Stimulated activated CD8-positive, alpha-beta memory T cell treated with anti-CD3 and anti-CD28 coated beads, Interleukin-4, amount 100 ng/mL, for 48 hours (primary cell): ENCODE measurements around the gene CCDC157.

Experiments used
- DNase-seq: peaks from one replicate; pipeline ENCODE4 v3.0.0-alpha.2; 2020

Gene CCDC157

DNA sequence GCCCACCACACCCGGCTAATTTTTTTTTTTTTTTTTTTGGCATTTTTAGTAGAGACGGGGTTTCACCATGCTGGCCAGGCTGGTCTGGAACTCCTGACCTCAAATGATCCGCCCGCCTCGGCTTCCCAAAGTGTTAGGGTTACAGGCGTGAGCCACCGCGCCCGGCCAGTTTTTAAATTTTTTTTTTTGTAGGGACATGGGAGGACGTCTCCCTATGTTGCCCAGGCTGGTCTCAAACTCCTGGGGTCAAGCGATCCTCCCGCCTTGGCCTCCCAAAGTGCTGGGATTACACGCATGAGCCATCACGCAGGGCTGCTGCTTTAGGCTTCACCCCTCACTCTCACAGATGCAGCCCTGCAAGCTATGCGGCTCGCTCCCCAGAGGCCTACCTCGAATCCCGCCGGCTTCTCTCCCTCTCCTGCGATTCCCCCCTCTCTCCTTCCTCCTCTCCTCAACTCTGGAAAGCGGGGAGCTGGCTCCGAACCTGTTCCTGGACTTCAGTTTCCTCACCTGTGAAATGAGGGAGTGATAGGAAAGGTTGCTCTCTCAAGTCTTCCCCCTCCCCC, 926 bp downstream of the CCDC157 start:
- no peak for DNase-seq

DNA sequence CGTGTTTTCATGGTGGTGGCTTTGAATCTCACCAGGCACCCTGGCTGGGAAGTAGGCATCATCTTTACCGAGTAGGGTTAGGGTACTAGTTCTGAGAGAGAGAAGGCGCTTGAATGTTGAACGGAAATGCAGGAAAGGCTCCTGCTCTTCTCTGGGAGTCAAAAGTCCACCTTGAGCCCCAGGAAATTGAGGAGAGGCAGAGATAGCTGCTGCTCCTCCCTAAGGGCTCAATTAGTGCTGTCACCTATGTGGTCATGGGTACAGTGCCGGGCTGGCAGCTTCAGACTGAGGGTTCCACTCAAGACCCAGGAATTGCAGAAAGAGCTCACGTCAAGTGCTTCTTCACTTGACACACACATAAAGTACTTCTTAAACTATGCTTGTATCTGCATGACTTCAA, 1.7 kb downstream of the CCDC157 start:
- no peak for DNase-seq

DNA sequence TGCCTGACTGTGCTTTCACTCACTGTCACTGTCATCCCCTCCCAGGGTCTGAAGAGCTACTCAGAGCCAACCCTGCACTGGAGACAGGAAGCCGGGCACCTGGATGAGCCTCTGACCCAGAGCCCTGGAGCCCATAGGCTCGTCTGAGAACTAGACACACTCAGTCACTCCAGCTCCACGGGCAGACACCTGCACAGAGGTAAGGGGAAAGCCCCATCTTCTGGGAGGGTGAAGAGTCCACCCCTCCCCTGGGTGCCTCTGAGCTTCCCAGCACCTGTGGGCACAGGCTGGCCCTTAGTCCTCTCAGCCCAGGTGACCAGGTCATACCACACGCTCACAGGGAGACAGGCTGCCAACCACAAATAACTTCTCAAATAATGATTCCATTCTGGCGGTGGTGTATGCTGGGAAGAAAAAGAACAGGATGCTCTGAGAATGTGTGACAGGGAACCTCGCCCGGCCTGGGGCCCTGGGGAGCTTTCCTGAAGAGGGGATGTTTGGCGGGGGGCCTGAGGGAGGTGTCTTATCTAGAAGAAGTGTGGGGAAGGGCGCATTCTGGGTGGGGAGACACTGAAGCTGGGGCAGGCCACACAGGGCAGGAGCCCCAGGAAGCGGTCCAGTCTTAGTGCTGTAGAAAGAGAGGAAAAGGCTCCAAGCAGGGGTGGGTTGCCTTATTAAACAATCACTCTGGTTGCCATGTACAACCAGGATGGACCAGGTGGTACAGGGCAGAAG, 5.3 kb downstream of the CCDC157 start:
- DNase-seq = no peak

GRCh38 chr22:30362651-30363281, 6.0 kb downstream of the CCDC157 start:
- no peak for DNase-seq

- DNase-seq = no peak
Observed at GRCh38 chr22:30365891-30366290, 9.1 kb downstream of the CCDC157 start.

GRCh38 chr22:30368420-30368819, 11.6 kb downstream of the CCDC157 start:
- no peak for DNase-seq

DNA sequence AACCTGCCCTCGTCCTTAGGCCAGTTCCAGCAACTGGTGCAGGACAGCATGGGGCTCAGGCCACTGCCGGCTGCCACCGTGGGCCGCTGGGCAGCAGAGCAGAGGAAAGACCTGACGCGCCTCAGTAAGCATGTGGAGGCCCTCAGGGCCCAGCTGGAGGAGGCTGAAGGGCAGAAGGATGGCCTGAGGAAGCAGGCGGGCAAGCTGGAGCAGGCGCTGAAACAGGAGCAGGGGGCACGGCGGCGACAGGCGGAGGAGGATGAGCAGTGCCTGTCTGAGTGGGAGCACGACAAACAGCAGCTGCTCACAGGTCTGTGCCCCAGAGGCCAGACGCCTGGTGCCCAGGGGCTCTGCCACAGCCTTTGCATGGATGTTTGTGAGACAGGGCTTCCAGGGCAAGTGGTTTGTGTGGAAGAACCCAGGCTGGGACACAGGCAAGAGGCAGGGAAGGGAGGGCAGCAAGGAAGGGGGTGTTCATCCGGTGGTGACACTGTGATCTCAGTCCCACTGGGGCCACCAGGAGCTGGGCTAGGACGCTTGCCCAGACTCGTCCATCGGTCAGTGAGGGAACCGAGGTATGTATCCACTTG, 13.9 kb downstream of the CCDC157 start:
- no peak for DNase-seq

DNA sequence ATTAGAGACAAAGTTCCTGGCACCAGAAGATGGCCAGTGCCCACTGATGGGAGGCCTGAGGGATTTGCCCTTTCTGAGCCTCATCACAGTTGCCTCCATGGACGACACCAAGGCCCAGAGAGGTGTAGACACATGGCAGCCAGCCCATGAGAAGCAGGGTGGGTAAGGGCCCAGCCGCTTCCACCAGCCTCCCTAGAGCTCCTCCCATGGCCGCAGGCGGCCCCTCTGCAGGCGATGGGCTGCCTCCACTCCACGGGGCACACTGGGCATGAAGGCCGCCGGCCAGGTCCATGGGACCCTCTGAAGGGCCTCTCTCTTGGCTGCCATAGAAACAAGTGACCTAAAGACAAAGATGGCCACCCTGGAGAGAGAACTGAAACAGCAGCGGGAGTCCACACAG, 14.5 kb downstream of the CCDC157 start:
- DNase-seq = no peak

DNA sequence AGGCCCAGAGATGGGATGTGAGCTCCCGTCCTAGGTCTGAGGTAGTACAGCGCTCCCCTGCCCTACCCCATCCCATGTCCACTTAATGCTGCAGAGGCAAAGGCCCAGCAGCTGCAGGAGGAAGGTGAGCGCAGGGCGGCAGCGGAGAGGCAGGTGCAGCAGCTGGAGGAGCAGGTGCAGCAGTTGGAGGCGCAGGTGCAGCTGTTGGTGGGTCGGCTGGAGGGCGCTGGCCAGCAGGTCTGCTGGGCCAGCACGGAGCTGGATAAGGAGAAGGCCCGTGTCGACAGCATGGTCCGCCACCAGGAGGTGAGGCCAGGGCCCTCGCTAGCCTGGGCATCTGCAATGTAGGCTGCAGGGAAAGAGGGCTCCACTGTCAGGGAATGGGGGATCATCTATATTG, 15.2 kb downstream of the CCDC157 start:
- DNase-seq = no peak

- DNase-seq = no peak
Observed at GRCh38 chr22:30372915-30373314, 16.1 kb downstream of the CCDC157 start.

DNA sequence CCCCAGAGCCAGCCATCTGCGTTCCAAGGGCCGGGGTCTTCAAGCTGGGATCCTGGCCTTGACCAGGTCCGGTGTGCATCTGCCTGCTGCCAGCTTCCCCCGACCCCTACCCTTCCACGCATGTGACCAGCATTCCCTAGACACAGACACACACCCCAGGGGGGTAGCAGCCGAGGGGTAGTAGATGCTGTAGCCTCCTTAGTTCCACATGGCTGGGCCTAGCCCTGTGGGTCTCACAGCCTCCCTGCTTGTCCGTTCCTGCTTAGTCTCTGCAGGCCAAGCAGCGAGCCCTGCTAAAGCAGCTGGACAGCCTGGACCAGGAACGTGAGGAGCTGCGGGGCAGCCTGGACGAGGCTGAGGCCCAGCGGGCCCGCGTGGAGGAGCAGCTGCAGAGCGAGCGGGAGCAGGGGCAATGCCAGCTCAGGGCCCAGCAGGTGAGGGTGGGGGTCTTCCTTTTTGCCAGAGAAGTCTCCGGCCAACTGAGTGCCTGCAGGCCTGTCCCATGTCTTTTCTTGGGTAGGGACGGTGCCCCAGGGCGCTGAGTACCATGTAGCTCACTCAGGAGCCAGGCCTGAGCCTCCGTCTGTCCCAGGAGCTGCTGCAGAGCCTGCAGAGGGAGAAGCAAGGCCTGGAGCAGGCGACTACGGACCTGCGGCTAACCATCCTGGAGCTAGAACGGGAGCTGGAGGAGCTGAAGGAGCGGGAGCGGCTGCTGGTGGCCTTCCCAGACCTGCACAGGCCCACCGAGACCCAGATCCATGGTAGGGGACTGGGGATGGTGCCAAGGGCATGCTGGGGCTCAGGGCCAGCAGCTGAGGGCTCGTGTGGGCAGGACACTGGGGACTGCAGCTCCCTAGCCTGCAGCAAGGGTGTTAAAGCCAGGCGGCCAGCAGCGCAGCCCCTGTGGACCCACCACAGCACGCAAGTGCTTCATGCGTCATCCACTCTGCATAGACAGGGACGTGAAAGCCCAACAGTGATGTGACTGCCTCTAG, 16.8 kb downstream of the CCDC157 start:
- no peak for DNase-seq

DNA sequence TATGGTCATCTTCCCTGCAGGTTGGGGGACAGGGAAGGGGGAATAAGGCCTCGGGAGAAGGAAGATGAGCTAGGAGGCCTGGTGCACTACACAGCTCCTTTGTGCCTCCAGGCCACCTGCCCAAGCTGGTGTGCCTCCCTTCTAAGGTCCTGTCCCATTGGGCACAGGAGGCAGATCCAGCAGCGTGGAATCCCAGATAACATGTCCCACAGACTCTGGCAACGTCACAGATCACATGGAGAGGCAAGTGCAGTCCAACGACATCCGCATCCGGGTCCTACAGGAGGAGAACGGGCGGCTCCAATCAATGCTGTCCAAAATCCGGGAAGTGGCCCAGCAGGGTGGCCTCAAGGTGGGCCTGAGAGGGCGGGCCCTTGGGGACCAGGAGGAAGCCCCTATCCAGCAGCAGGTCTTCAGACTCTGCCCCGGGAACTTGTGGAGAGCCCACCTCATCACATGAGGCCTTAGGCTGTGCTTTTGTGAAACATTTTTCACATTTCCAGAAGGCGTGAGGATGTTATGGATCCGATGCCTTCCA, 18.6 kb downstream of the CCDC157 start:
- DNase-seq = no peak

DNA sequence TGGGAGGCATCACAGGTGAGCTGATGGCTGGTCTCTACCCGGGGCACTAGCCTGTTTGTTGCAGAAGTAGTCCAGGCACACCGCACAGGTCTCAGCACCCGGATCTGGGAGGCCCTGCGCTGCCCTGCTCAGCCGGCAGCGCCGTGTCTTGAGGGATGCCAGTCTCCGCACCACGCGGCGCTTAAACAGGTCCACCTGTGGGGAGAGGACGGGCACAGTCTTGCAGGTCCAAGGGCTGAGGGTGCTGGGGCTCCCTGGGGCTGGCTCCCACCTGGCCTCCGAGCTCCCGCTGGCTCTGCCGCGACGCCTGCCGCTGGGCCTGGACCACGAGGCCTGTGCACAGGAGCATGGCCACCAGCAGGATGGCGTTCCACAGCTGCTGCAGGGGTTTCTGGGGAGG, 23.2 kb downstream of the CCDC157 start:
- DNase-seq = no peak

- peak; percentile 60 for DNase-seq
Observed at GRCh38 chr22:30381264-30381663, 24.5 kb downstream of the CCDC157 start.

DNA sequence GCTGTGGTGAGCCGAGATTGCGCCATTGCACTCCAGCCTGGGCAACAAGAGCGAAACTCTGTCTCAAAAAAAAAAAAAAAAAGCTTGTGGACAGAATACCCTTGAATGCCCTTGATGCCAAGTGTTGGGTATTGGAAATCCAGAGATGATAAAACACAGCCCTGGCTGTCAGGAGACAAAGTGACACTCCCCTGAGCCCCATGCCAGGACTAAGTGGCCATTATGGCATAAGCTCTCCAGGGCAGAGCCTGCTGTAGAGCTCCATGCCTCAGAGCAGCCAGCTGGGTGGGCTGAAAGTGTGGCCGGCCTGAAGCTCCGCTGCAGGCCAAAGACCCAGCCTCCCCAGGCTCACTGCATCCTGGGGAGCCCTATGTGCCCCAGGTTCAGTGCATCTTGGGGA, 25.5 kb downstream of the CCDC157 start:
- no peak for DNase-seq

DNA sequence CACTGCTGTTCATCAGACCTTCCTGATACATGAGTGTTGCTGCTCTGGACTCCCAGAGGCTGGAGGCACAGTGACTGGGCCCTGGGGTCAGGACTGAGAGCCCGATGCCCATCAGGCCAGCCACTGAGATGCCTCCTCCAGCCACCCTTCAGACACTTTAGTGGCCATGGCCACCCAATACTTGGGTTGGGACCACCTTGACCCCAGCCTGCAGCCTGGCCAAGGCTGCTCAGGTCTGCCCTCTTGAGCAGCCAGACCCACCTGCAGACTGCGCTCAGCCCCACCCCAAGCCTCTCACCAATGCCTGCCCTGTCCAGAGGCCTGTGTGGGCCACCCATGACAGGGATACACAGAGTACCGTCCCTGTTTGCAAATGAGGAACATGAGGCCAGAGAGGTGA, 26.3 kb downstream of the CCDC157 start:
- no peak for DNase-seq

DNA sequence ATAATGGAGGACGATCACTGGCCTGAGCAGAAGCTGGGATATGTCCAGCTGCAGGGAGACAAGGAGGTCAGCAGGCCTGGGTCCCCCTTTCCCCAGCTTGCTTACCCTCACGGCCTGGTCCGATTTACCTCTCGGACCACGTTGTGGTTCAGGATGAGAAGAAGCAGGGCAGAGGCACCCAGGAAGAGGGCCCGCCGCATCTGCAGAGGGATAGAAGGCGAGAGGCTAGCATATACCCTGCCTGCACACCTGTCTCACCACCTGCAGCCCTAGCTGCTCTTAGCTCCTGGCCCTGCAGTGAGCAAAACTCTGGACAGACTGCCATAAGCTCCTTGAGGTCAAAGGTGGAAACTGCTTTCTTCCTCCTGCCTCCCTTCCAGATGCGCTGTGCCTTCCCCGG, 29.1 kb downstream of the CCDC157 start:
- DNase-seq = no peak

GRCh38 chr22:30386608-30386959, 29.8 kb downstream of the CCDC157 start:
- DNase-seq = no peak

DNA sequence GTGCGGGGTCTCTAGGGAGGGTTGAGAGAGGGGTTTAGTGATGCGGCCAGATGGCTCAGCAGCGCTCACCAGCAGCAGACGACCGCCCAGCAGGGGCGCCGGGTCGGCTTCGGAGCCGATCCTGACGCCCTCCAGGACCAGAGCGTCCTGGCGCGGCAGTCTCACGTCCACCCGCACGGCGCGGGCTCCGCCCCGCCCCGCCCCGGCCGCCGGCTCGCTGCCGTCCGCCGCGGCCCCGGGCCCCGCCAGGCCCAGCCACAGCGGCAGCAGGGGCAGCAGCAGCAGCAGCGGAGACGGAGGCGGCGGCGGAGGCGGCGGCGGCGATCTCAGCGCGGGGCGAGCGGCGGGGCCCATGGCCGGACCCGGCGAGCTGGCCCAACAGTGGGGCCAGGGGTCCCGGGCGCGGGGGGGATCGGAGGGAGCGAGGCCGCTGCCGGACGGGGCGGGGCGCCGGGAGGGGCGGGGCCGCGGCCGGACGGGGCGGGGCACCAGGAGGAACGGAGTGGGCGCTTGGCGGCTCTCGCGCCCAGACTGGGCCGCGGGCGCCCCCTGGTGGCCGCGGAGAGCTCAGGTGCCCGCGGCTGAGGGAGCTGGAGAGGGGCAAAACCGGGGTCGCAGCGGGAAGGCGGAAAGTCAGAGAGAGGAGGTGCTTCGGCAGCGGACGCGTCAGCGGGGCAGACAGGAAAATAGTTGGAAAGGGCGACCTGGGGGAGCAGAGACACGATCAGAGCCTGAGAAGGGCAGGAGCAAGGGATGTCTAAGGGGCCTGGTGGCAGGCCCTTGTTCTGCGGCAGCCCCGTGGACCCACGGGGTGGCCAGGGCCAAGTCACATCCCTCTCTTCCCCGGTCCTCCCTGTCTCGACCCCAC, 30.4 kb downstream of the CCDC157 start, which contains the start of gene RNF215:
TSS of gene RNF215 (minus strand) at position 452 of the 868 bp plus-strand sequence. CDS start at position 354, 98 bp downstream.
- DNase-seq = peak; percentile 86

GRCh38 chr22:30390974-30391691, 34.3 kb downstream of the CCDC157 start:
- peak; percentile 83 for DNase-seq
